ENCODE data around the gene FOXF2.
"Not testable (repeated sequence)": the region's sequence is repeated elsewhere in the genome, so short reads cannot be mapped to it uniquely, and the experiment has no call there.

The FOXF2 gene

DNA sequence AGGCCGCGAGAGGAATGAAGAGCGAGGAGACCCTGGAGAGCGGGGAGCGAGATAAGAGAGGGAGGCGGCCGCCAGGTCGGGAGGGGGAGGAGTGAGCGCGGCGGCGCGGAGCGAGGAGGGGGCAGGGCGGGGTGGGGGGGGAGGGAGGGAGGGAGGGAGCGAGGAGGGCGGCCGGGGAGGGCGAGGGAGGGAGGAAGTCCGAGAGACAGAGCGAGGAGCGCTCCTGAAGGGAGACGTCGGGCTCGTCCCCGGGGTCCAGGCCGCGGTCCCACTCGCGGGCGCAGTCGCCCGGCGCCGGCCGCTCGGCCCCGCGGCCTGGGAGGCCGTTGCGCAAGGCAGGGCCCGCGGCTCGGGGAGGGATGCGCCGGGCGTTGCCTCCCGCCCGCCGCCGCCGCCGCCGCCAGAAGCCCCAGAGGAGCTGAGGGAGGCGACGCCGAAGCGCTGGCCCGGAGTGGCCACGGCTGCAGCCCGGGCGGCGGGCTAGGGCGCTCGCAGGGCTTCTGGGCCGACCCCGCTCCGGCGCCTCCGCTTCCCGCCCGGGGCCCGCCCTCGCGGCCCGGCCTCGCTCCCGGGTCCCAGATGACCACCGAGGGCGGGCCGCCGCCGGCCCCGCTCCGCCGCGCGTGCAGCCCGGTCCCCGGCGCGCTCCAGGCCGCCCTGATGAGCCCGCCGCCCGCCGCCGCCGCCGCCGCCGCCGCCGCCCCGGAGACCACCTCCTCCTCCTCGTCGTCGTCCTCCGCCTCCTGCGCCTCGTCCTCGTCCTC lies at the start of gene FOXF2:
TSS of gene FOXF2 (plus strand) at position 208 of the 764 bp plus-strand sequence. CDS start at position 580, 372 bp downstream.
- no peak for DNase-seq (ENCODE audit: low spot score)

DNA sequence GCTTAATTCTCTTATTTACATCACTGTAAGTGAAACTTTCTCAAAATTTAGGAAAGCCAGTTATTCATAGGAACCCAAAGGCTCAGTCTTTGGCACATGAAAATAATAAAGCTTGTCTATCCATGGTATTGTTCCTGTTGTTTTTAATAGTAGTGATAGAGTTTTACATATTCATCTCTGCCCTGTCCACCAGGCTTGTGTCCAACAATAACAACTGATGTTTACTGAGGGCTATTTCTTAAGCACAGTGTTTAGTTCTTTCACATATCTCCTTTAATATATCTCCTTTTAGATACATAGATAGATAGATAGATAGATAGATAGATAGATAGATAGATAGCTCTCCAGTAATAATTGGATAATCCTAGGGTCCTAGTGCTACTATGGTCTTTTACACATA lies 43.3 kb upstream of the FOXF2 start:
- DNase-seq (ENCODE audit: low spot score), result no peak

DNA sequence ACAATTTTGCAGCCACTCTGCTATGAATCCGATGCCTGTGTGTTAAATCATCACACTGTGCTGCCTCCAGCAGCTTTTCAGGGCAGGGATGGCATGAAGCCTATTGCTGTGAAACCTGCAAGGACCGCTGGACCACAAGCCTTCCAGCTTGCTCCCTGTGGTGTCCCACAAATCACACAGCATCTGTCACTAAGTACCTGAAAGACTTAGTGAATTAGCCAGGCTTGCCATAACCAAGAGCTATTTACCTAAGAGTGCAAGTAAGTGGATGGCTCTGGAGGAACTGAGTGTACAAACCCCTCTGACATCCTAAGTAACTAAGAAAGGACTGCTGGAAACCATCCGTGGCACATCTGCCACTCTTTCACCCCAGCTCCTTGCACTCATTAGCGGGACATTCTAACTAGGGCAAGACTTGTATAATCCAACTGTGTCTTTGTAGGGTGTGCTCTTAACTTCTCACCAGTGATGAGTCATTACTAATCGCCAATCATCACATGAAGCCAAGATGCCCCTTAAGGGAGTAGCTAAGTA lies 42.8 kb upstream of the FOXF2 start:
- no peak for DNase-seq (ENCODE audit: low spot score)

DNA sequence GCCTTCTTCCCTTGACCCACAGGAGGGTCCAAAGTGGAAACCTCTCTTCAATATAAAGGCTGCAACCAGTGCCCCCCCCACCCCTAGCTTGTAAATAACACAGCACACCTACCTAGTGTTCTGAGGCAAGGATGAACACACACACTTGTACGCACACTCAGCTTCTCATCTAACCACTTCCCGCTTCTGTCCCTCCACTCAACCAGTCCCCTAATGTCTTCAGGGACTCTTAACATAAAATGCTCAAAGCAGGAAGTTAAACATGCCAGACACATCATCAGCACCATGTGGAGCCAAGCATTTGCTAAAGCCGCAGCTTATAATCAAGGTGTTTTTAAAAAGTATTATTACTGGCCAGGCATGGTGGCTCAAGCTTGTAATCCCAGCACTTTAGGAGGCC lies 42.2 kb upstream of the FOXF2 start:
- DNase-seq (ENCODE audit: low spot score), result no peak

DNA sequence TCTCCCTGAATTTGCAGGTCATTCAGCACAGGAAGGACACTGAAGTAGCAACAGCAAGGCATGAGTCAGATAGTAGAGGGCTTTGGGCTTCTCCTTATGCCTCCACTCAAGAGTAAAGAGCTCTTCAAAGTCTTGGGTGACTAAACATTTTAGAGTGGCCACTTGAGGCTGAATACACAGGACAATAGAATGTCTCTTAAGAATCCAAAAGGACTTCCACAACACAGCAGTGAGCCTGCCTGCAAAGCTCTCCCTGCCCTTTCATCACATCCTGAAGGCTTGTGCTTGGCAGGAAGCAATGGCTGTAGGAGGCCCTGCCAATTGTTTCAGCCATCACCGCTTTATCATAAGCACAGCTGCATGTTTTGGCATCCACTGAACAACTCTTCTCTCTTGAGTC lies 40.7 kb upstream of the FOXF2 start:
- no peak for DNase-seq (ENCODE audit: low spot score)

DNA sequence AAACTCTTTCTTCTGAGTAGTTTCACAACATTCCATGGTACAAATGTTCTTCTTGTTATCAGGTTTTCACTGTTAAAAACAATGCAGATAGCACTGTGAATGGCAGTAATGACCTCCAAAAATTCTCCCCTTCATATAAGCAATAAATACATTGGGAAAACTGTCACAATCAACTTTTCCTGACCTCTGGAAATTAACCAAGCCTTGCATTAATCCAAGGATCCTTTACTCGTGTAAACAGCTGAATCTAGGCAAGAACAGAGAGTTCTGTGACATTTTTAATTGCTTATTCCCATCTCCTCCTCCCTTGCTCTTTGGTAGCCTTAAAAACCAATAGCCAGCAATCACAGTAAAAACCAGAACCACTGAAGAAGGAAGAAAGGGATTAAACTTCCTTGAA lies 39.7 kb upstream of the FOXF2 start:
- no peak for DNase-seq (ENCODE audit: low spot score)

DNA sequence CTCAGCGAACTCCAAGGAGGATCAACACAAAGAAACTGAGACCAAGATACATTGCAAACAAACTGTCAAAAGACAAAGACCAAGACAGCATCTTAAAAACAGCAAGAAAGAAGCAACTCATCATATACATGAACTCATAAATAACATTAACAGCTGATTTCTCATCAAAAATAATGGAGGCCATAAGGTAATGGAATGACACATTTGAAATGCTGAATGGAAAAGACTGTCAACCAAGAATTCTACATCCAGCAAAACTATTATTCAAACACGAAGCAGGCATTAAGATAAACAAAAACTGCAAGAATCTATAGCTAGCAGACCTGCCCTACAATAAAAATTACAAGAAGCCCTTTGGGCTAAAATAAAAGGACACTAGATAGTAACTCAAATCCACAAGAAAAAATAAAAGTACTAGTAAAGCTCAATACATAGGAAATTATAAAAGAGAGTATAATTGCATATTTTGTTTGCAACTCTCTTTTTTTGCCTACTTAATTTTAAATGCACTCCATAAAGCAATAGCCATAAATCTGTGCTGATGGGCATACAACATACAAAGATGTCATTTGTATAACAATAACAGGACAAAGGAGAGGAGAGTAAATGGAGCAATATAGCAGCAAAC lies 37.9 kb upstream of the FOXF2 start:
- no peak for DNase-seq (ENCODE audit: low spot score)

DNA sequence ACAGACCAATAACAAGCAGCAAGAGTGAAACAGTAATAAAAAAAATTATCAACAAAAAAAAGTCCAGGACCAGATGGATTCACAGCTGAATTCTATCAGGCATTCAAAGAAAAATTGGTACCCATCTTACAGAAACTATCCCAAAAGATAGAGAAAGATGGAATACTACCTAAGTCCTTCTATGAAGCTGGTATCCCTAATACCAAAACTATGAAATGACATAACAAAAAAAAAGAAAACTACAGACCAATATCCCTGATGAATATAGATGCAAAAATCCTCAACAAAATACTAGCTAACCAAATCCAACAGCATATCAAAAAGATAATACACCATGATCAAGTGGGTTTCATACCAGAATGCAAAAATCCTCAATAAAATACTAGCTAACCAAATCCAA lies 34.3 kb upstream of the FOXF2 start:
- not testable (repeated sequence) for DNase-seq (ENCODE audit: low spot score)

DNA sequence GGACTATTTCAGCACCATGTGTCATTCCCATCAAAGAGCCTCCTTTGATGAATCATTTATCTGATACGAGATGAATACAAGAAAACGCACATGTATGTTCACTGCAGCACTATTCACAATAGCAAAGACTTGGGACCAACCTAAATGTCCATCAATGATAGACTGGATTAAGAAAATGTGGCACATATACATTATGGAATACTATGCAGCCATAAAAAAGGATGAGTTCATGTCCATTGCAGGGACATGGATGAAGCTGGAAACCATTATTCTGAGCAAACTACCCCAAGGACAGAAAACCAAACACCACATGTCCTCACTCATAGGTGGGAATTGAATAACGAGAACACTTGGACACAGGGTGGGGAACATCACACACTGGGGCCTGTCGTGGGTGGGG lies 27.7 kb upstream of the FOXF2 start:
- DNase-seq (ENCODE audit: low spot score), result not testable (repeated sequence)

DNA sequence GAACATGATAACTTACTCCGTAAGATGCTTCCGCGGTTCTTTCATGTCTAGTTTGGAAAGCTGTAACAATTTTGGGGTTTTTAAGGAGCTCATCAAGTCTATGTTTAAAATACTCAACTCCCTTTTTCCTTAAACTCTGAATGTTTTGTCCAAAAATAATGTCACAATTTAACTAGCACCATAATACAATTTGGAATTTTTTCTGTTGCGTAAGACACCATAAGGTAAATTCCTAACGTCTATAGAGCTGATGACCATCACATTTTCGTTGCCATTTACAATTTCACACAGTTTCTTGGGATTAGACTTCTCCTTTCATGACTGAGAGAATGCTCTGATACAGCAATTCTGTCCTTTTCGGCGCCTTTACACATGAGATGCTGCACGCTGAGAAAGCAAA lies 26.7 kb upstream of the FOXF2 start:
- DNase-seq (ENCODE audit: low spot score), result no peak

DNA sequence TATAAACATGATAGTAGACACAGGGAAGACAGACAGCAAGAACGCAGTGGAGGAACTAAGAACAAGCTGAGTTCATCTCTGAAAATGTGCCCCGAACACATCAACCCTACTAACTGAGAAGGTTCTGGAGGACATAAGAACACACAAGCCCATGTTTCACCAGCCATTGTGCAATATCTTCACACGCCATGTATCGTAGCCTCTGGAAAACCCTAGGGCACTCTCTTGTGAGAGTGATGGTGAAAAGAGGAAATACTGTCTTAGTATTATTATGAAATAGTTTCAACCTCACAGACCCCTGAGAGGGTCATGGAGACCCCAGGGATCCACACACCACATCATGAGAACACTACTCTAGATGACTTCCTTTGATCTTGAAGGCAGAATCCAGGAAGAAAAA lies 26.1 kb upstream of the FOXF2 start:
- no peak for DNase-seq (ENCODE audit: low spot score)

DNA sequence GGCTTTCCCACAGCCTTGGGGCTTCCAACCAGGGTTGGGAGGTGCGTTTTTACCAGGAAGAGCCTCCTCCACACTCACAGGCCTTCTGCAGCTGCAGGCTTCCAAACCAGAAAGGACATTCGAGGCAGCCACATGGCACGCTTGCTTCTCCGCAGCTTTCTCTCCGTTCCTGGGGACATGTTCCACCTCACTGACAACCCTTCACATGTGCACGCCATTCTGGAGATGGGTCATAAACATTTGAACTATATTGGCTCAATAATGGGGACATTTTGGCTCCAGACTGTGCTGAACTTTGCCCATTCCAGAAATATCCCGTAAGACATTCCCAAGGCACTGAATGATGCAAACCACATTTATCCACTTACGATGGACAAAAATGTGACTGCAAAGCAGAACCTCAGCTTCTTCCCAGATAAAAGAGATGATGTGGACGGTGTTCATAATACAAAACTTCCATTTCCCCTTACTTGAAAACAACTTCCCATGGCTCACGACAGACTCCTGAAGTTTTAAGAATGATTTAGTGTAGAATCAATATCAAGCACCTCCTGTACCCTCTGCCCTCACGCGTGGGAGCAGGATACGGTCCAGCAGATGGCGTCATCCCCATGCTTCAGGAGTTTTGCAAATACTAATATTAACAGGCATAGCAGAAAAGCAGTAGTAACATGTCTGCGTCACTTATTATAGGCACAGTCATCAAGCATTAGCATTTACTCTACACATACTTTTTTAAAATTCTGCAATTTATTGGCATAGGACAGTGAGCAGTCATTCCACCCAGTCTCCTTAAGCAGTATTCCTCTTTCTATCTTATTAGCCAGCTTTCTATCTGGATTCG lies 25.4 kb upstream of the FOXF2 start:
- DNase-seq (ENCODE audit: low spot score), result no peak

DNA sequence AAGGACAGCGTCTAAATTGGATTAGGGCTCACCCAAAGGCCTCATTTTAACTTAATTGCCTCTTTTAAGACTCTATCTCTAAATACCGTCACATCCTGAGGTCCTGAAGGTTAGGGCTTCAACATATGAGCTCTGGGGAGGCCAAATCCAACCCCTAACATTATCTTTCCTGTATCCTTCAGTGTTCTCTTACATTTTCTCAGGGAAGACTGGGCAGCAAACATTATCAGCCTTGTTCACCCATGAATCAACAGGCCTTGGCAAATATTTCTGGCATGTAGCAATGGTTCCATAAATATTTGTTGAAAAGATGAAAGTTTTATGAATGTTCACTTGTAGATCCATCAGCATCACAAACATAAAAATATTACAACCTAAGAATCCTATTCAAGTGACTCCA lies 24.6 kb upstream of the FOXF2 start:
- no peak for DNase-seq (ENCODE audit: low spot score)

DNA sequence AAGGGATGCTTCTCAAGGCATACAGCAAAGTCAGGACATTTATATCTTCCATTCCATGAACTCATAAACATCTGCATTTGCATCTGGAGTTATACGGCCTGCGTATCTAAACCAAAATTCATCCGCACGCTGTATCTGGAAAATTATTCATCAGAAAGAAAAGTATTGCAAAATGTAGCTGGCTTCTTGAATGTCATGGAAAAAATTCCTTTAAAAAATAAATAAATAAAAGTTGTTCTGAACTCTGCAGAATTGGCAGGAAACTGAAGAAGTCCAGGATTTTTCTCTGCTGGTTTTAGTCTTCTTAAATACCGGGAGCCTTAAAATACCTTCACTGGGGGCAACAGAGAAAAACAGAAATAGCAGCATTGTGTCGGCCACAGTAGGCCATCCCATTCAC lies 23.7 kb upstream of the FOXF2 start:
- DNase-seq (ENCODE audit: low spot score), result no peak

DNA sequence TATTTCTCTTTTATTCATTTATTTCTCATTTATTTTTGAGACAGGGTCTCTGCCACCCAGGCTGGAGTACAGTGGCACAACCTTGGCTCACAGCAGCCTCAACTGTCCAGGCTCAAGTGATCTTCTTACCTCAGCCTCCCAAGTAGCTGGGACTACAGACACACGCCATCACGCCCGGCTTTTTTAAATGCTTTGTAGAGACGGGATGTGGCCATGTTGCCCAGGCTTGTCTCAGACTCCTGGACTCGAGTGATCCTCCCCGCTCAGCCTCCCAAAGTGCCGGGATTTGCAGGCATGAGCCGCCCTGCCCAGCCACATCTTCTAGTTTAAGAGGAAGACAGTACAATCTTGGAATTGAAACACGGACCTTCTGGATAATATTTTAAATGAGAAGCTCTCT lies 21.6 kb upstream of the FOXF2 start:
- DNase-seq (ENCODE audit: low spot score), result no peak

DNA sequence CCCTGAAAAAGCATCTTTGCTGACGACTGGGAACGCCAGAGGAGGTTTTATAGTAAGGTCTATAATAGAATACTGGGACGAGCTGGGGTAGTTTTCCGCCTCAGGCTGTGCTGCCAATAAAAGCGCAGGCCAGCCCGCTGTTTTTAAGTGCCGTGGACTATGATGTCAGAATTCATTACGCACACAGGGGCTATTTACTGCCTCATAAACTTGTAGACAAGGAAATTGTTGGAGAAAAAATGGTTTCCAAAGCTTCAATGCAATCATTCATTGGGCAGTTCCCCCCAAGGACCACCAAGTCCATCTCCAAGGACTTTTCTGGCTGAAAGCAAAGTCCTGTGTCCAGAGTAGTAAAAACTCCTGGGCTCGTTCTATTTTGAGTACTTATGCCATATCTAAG lies 20.4 kb upstream of the FOXF2 start:
- DNase-seq (ENCODE audit: low spot score), result no peak

DNA sequence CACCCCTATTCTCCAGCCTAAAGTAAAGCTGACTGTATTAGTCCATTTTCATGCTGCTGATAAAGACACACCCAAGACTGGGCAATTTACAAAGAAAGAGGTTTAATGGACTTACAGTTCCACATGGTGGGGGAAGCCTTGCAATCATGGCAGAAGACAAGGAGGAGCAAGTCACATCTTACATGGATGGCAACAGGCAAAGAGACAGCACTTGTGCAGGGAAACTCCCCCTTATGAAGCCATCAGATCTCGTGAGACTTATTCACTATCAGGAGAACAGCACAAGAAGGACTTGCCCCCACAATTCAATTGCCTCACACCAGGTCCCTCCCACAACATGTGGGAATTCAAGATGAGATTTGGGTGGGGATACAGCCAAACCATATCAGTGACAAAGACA lies 19.7 kb upstream of the FOXF2 start:
- DNase-seq (ENCODE audit: low spot score), result not testable (repeated sequence)

DNA sequence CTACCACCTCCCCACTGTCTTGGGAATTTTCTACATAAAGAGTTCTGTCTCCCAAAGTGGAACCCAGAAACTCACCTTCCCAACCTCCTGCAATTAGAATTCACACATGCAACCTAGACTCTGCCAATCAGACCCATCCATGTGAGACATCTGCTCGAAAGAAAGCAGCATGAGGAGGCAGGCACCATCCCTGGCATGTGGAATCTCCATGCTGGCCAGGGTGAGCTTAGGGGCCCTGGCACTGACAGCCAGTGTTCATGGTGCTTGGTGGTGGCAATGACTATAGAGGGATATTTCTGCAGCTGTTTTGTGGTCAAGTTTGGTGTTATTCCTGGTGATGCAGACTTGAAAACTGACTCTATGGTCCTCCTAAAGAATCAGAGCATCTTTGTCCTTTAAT lies 17.4 kb upstream of the FOXF2 start:
- DNase-seq (ENCODE audit: low spot score), result no peak

DNA sequence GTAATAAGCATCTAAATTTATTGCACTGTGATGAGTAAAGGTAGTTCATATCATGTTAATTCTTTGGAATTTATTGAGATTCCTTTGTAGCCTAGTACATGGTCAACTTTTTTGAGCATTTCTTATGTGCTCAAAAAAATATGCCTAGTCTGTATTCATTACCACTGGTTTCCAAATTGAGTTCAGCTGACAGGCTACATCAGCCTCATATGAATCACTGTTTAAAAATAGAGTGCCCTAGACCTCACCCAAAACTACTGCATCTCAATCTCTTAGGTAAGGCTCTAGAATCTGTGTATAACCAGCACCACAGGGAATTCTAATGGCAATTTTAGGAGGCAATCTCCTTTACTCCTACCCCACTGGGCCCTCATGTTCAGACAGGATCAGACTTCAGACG lies 16.7 kb upstream of the FOXF2 start:
- DNase-seq (ENCODE audit: low spot score), result no peak

DNA sequence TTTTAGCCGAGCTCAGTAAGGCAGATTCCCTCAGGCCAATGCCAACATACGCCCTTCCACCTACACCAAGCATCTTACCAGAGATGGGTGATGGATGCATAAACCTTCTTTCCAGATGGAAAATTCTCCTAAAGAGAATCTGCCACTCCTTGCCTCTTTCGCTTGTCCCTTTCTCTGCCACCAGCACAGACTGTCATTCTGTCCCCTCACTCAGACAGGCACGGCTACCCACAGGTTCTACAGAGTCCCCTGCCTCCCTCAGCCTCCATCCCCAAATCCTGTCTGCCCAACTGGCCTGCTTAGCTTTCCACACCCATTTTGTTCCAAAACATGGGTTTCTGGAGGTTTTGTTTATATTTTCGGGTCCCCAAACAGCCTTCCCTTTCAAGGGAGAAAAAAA lies 12.7 kb upstream of the FOXF2 start:
- no peak for DNase-seq (ENCODE audit: low spot score)

DNA sequence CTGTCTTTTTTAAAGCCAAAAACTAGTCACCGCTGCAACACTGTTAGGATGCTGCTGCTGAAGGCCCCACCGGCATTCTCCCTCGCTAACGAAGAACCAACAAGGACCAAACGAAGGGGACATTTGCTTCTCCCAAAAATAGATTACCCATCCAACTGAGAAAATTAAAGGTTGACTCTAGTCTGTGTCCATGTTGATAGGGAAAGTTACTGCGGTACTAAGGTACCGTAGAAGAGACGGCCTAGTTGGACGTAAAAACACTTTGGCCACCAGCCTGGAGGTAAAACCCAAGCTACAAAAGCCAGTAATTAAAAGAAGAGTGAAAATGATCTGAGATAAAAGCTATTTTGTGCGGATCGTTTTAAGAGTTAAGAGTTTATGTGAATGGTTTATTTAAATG lies 11.8 kb upstream of the FOXF2 start:
- DNase-seq (ENCODE audit: low spot score), result no peak

DNA sequence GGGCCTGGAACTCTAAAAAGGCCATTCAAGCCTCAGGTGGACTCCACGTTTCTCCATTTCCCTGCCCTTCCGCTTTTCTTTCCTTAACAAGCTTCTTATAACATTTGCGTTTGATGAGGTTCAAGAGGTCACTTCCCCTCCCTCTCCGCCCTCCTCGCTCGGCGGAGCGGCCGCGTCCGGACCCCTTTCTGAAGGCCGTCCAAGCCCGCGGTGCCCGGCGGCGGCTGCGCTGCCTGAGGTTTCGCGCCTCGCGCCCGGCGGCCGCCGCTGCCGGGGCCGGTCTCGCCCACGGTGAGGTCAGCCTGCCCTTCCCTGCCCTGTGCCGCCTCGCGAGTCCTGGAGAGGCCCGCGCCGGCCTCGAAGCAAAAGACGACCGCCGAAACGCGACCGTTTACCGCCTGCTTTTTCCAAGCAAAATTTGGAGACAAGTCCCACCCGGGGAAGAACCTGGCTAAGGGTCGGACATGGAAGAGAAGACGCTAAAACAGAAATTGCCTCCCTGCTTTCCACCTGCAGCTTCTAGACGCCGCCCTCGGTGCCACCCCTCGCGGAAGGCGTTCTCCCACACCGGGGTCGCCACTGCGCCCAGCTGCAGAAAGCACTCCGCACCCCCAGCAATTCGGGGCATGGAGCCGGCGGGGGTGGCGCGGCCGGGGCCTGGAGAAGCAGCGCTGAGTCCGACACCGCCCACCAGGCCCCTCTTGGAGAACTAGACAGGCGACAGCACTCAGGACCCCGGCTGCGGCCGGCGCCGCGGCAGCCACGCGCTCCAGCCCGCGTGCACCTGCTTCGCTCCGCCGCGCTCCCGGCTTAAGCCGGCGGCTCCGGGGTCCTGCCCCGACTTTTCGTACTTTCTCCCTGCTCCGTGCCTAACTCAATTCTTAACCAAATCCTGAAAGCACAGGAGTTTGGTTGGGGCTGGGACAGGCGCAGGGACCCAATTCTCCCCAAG lies 11.0 kb upstream of the FOXF2 start:
- DNase-seq (ENCODE audit: low spot score), result no peak
